IPS-18c (cell line): ENCODE measurements around the gene GPR158.
"Not testable (repeated sequence)": the region's sequence is repeated elsewhere in the genome, so short reads cannot be mapped to it uniquely, and the experiment has no call there.

Experiments used
- H3K4me3 ChIP-seq: 2 replicates; pipeline ENCODE4 v1.7.0; 2013; ENCODE audit warnings: low read depth, mild to moderate bottlenecking, low read length, moderate library complexity; ENCODE audit not compliant: insufficient read depth
- H3K9me3 ChIP-seq: one replicate; pipeline ENCODE4 v1.6.1; 2013; ENCODE audit warnings: mild to moderate bottlenecking, low read length, moderate library complexity; ENCODE audit not compliant: control insufficient read depth, insufficient read depth

Gene GPR158

DNA sequence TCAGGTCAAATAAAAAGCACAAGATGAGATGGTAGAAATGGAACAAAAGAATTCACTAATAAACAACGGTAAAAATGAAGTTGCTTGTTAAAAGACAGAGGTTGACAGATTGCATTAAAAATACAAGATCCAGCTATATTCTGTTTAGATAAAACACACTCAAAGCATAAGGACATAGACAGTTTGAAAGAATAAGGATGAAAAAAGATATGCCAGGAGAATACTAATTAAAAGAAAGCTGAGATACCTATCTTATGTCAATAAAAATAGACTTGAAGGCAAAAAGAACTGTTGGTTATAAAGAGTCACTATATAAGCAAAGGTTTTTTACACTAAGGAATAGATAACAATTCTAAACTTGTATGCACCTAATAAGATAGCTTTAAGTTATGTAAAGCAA, 105.3 kb downstream of the GPR158 start:
- Histone ChIP-seq H3K4me3 (no peak overlapping the region), H3K9me3 (no peaks in the 10 kb centered on the region)

DNA sequence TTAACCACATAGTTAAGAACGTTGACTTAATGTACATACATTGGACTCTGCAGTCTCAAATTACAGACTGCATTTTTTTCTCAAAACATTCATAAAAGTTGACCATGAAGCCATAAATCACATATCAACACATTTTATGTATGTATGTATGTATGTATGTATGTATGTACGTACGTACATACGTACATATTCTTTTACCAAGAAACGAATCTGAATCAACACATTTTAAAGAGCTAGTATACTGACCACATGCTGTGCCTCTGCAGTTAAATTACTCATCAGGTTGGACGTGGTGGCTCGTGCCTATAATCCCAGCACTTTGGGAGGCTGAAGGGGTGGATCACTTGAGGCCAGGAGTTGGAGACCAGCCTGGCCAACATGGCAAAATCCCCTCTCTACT, 105.8 kb downstream of the GPR158 start:
- Histone ChIP-seq H3K4me3 (no peak overlapping the region), H3K9me3 (no peaks in the 10 kb centered on the region)

DNA sequence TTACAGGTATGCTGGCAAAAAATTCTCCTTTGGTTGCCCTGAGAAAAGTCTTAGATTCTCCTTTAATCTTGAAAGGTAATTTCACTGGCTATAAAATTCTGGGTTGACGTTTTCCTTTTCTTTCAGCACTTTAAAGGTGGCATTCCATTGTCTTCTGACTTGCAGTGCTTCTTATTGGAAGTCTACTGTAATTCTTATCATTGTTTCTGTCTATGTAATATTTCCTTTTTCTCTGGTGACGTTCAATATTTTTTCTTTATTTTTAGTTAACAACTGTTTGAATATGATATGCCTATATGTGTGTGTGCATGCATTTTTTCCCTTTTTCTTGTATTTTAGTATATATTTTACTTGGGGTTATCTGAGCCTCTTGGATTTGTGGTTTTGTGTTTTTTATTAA, 111.0 kb downstream of the GPR158 start:
- no peak overlapping the region for H3K4me3 ChIP-seq

DNA sequence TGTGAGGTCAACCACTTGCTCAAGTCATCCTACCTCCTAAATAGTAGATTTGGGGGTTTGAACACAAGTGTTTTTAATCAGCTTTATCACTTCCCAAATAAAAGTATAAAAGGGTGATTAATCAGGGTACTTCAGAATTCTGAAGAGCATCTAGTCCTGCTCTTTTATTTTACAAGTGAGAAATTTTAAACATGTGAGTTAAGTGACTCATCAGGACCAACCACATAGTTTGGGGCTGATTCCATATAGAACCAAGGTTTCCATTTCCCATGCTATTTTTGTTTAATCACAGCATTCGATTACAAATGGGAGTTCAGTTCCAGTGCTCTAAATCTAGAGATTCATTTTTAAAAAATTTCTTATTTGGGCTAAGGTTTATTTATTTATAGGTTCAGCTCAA, 113.4 kb downstream of the GPR158 start:
- H3K4me3 ChIP-seq: no peak overlapping the region
- H3K9me3 ChIP-seq: no peaks in the 10 kb centered on the region

More for the DNA sequence above, 111.0 kb downstream of the GPR158 start:
- H3K9me3 ChIP-seq: no peaks in the 10 kb centered on the region

DNA sequence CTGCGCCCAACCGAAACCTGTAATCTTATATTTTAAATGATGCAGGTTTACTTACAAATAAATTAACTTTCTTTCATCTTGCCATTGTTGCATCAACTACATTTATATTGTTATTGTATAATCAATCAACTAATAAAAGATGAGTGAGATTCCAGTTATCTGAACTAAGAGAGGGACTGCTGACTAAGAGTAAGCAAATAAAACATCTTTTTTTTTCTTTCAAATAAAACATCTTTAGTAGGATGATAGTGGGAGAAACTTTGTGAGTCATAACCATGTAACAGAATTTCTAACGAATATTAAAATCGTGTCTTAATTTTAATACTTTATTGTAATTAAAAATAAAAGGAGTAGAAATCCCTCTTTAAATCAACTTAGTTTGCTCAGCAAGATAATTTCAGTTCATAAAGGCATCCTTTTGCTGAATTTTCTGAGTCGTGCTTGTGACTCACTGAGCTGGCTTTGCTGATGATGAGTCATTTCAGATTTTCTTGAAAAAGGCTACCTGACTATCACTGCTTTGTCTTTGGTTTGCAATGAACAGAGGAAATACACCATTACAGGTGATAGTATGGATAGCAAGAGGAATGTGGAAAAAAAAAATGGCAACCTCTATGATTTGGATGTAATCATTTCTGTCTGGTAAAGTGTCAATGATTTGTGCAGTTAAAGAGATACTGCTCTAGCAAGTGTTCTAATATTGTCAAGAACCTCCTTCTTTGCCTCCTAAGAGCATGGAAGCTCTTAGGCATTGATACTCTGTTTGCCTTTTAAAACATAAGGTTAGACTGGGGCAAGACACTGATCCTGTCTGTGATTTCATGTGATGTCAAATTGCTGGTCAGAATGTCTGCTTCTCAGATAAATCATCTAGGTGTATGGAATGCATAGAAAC, 119.5 kb downstream of the GPR158 start:
- no peak overlapping the region for H3K4me3 ChIP-seq
- no peaks in the 10 kb centered on the region for H3K9me3 ChIP-seq

DNA sequence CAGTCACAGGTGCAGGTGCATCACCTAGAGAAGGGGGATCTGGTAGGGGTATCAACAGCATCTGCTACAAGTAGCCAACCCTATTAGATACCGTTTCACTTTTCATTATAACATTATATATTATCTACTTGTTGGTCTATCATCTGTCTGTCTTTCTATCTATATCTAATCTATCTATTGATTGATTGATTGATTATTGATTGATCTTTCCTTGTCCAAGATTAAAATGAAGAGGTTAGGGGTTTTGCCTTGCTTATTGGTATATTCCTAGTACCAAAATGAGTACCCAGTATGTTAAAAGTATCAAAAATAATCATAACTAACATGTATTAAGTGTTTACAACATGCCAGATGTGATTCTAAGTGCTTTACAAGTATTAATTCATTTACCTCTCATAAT, 121.5 kb downstream of the GPR158 start:
- Histone ChIP-seq H3K9me3 (no peaks in the 10 kb centered on the region), H3K4me3 (no peak overlapping the region)

DNA sequence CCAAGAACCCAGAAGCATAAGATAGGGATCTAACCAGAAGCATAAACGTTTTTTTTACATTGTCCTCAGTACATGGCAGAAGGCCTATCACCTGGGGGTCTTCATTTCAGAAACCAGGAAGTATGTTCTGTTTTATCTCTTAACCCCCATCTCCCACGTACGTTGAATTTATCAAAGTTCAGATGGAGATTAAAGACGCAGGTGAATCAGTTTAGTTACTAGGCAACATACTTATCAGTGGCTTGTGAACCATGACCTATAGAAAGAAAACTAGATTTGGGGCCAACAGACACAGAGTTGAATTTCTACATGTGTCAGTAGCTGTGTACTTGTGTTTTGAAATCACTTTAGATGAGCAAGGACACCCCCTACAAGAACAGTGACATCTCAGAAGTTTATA, 122.7 kb downstream of the GPR158 start:
- H3K4me3 ChIP-seq: no peak overlapping the region
- H3K9me3 ChIP-seq: no peaks in the 10 kb centered on the region

DNA sequence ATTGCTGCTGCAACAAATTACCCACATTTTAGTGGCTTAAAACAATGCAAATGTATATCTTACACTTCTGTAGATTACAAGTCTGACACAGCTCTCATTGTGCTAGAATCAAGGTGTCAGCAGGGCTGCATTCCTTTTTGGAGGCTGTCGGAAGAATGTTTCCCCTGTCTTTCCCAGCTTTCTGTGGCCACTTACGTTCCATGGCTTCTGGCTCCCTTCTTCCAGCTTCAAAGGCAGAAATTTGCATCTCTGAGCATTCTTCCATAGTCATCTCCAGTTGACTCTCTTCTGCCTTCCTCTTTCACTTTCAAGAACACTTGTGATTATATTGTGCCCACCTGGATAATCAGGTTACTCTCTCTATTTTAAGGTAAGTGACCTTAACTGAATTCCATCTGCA, 125.3 kb downstream of the GPR158 start:
- no peak overlapping the region for H3K4me3 ChIP-seq

DNA sequence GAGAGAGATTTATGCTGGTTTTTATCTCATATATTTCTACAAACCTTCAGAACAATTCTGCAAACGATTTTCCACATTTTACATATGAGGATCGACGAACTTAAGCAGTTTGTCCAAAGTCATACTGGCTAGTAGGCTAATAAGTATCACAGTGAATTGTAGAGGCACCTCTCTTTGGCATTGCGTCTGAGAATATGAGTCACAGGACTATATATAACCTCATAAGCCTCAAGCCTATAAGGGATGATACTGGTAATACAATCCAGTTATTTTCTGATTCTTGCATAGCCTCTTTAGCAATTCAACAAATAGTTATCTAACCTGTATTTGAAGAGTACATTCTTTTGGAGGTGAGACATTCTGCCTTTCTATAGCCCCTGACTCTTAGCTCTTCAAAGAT, 129.8 kb downstream of the GPR158 start:
- Histone ChIP-seq H3K9me3 (no peaks in the 10 kb centered on the region), H3K4me3 (no peak overlapping the region)

More for the DNA sequence above, 125.3 kb downstream of the GPR158 start:
- no peaks in the 10 kb centered on the region for H3K9me3 ChIP-seq

DNA sequence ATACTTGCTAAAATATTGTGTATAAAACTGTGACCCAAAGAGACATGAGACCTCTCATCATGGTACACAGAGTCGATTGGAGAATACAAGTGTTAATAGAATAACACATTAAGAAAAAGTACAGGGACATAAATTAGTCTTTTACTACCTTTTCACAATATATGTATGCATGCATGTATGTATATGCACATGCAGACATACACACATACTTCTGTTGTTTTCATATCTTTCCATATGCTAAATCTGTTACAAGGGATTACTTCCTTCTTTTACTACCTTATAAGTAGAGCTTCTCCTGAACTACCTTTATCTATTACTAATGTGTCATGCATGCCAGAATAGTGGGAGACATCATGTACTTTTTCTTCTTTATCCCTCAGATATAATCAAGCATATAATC, 131.6 kb downstream of the GPR158 start:
- H3K4me3 ChIP-seq: no peak overlapping the region
- no peaks in the 10 kb centered on the region for H3K9me3 ChIP-seq

DNA sequence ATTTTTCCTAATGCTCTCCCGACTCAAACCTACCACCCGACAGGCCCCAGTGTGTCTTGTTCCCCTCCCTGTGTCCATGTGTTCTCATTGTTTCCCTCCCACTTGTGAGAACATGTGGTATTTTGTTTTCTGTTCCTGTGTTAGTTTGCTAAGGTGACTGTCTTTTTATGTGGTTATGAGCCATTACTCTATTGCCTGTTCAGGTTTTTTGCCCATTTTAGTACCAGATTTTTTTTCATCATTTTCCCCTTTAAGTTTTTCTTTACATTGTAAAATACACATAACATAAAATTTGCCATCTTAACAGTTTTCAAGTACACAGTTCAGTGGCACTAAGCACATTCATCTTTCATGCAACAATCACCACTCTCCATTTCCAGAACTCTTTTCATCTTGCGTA, 133.5 kb downstream of the GPR158 start:
- Histone ChIP-seq H3K4me3 (no peak overlapping the region), H3K9me3 (no peaks in the 10 kb centered on the region)

DNA sequence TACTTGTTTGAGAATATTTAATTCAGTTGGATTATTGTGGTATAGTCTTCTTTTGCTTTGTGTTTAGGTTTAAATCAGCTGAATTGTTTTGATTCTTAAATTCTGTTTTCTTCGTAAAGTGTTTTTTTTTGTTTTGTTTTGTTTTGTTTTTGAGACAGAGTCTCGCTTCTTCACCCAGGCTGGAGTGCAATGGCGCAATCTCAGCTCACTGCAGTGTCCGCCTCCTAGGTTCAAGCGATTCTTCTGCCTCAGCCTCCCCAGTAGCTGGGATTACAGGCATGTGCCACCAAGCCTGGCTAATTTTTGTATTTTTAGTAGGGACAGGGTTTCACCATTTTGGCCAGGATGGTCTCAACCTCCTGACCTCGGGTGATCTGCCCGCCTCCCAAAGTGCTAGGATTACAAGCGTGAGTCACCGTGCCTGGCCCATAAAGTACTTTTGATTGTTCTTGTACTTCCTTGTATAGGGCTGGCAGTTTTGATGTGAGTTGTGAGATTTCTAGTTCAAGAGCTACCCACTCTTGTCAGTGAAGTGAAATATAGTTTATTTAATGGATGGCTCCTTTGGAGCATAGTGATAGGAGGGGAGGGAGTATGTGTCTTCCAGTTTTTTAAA, 142.9 kb downstream of the GPR158 start:
- H3K9me3 ChIP-seq: not testable (repeated sequence)

DNA sequence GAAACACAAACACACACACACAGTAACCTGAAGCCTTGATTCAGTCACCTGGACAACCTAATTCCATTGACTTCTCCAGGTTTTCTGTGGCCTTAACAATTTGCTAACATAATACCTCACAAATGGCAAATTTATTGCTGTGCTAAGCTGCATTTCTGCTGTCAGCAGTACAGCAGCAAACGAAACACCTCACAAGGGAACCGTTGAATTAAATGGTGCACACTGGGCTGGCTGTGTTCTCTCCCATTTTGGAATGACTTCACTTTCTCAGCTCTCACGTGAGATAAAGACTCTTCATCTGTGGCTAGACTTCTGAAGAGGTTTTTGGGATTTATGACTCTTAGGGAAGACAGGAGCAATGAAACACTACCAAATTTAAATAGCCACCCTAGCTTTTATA, 152.5 kb downstream of the GPR158 start:
- no peaks in the 10 kb centered on the region for H3K9me3 ChIP-seq

More for the DNA sequence above, 142.9 kb downstream of the GPR158 start:
- not testable (repeated sequence) for H3K4me3 ChIP-seq

DNA sequence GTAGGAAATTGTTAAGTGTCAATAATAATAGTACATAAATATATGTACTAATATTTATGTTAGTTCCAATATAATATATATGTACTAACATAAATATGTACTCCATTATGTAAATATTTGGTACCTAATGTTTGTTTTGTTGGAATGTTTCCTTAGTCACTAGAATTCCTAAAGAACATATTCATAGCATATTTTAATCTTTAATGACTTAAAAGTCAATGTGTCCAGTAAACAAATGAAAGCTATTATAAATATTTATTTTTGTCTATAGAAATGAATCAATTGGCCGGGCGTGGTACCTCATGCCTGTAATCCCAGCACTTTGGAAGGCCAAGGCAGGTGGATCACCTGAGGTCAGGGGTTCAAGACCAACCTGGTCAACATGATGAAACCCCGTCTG, 153.6 kb downstream of the GPR158 start:
- no peak overlapping the region for H3K4me3 ChIP-seq
- H3K9me3 ChIP-seq: no peaks in the 10 kb centered on the region

More for the DNA sequence above, 152.5 kb downstream of the GPR158 start:
- H3K4me3 ChIP-seq: no peak overlapping the region

DNA sequence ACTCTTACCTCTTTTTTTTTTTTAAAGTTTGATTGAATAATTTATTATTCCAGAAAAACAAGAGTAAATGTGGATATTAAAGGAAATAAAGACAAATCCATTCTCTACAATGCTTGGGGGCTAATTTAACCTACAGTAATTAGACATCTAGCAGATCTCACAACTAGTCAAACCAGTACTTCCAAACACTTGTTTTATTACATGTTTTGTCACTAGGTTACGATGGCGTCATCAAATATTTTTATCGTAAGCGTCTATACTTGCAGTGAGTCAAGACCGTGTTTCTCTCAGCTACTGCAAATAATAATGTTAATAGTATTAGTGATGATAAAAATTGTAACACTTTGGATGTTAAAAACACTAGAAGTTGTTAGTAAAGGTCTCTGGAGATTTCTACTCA, 154.8 kb downstream of the GPR158 start:
- H3K4me3 ChIP-seq, H3K9me3 ChIP-seq: not testable (repeated sequence)

DNA sequence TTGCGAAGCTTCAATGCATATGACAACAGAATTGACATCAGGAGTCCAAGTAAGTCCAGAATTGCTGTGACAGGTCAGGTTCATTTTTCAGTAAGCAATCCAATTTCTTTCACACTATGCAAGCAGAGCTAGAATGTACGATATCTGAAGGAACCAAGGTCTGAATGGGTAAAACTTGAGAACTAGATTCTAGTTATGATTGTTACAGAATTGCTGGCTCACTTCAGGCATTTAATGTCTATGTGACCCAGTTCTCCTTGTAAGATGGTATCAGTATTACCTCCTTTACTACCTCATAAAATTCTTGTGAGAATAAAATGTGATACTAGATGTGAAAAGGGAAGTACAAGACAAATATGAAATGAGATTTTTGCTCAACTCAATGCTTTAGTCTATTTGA, 159.6 kb downstream of the GPR158 start:
- no peak overlapping the region for H3K4me3 ChIP-seq
- H3K9me3 ChIP-seq: no peaks in the 10 kb centered on the region

DNA sequence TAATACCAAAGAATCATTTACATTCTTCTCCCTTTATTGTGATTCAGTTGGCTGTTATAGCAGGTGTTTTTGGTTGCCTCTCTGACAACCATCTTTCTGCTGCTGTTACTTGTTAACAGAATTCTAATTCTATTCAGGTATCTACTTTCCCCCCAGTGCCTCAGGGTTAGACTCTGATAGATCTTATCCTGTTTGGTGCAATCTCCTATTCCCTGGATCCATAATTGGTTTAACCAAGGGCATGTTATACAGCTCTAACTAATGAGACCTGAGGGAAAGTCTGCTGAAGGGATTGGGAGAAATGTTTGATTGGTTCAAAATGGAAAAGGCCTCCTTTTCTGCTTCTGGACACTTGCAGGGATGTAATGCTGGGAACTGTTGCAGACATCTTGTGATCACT, 161.5 kb downstream of the GPR158 start:
- Histone ChIP-seq H3K4me3 (no peak overlapping the region), H3K9me3 (no peaks in the 10 kb centered on the region)

DNA sequence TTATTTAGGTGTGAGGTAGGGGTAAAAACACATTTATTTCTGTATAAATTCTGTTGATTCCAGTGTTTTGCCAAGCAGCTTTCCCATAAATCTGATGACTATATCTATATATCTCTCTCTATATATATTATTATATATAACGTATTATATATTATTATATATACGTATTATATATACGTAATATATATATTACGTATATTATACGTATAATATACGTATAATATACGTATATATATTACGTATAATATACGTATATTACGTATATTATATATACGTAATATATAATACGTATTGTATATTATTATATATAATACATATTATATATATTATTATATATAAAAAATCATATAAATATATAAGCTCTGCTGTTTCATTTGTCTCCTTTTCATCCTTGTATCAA, 163.5 kb downstream of the GPR158 start:
- no peaks in the 10 kb centered on the region for H3K9me3 ChIP-seq

More for the DNA sequence above, 163.5 kb downstream of the GPR158 start:
- no peak overlapping the region for H3K4me3 ChIP-seq
